HG02938 (cell line): Measurements from ENCODE around the gene GPR157.
A peak's percentile ranks its signal among the peaks of the same experiment; 100 is the strongest.
"Not testable (repeated sequence)": the region's sequence is repeated elsewhere in the genome, so short reads cannot be mapped to it uniquely, and the experiment has no call there.

ENCODE experiments used
- ATAC-seq: cut with Tn5 transposase; IDR thresholded peaks from one replicate; pipeline ENCODE4 v1.9.1; 2021; ENCODE audit warnings: mild to moderate bottlenecking, moderate library complexity; ENCODE audit not compliant: unreplicated experiment

The GPR157 gene

DNA sequence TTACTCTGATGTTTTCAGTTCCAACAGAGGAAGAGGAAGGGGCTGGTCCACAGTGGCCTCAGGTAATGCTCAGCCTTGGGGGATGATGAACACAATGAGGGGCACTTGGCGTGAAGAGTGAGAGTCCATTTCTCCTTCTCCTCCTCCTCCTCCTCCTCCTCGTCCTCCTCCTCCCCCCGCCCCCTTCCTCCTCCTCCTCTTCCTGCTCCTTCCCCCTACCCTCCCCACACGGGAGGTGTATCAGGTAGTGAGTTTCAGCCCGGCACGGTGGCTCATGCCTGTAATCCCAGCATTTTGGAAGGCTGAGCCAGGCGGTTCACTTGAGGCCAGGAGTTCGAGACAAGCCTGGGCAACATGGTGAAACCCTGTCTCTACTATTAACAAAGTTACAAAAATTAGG is 17.3 kb upstream of the GPR157 start:
- ATAC-seq = no peak

- ATAC-seq = no peak
These were observed 16.8 kb upstream of the GPR157 start for GRCh38 chr1:9145714-9146113.

DNA sequence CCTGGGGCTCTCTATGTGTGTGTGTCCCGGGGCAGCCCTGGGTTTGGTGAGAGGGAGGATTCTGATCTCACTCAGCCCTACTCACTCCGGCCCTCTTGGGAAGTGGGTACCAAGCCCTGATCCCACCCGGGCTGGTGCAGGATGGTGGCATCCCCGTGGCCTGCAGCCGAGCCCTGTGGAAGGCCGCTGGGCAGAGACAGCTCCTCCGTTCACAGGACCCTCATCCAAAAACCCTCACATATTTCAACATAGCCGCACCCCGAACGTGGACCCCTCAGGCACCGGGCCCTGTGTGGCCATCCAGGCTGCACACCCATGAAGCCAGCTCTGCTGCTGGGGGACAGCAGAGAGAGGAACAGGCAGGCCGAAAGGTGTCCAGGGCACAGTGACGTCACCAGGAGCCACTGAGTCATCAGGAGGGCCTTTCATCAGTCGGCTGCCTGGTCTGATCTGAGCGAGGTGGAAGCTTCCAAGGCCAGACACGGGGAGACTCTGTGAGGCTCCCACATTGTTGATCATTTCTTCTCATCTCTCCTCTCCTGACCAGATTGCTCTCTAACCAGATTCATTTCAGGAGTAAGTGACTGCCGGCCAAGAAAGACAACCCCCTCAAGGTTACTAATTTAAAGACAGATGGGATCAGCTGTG is 16.2 kb upstream of the GPR157 start:
- no peak for ATAC-seq

- ATAC-seq = not testable (repeated sequence)
These were observed 15.6 kb upstream of the GPR157 start for GRCh38 chr1:9144494-9144893.

DNA sequence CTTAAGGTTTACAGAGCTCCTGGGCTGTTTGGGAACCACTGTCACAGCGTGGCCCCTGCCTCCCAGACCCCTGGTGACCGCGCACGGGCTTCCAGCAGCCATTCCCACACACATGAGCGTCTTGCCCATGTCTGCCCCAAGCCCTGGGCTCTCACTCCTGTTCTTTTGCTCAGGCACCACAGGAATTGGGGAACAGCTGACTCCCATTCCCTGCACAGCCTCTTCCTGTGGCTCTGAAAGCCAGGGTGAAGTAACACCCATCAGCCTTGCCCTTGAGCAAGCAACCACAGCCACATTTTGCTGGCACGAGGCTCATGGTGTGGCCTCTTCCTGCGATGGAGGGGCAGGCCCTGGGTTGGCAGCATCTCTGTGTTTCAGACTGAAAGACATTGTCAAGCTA is 14.3 kb upstream of the GPR157 start:
- no peak for ATAC-seq

GRCh38 chr1:9139930-9140329 is 11.0 kb upstream of the GPR157 start:
- ATAC-seq = no peak

- ATAC-seq = no peak
These were observed 8.0 kb upstream of the GPR157 start for GRCh38 chr1:9136932-9137331.

GRCh38 chr1:9135073-9135836 is 6.4 kb upstream of the GPR157 start:
- no peak for ATAC-seq

DNA sequence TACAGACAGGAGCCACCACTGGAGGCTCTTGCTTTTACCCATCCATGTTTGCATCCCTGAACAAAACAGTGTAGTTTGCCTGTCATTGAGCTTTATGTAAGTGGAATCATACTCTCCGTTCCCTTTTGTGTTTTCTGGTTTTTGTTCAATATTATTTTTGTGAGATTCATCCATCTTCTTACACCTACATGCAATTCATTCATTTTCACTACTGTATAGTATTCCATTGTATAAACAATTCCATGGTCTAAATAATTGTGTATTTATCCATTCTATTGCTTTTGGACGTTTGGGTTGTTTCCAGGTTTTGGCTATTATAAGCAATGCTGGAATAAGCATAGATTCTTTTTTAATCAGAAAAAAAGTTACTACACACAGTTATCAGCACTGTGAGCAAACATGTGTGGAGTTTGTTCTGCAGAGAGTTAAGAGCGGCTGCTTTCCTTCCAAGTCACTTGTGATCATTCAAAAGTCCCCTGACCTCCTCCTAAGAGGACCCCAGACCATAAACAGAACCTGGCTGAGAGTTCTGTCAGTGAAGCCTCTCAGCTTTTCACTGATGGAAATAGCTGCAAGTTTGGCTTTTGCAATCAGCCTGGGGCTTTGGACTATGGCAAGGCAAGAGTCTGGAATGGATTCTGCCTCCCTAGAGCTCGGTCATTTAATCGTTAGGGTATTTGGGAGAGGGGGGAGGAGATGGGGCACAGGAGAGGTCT is 5.1 kb upstream of the GPR157 start:
- no peak for ATAC-seq

GRCh38 chr1:9129266-9130041 is 552 bp upstream of the GPR157 start:
- ATAC-seq = peak; percentile 60

GRCh38 chr1:9128166-9128519 is 759 bp downstream of the GPR157 start:
- ATAC-seq = no peak

- no peak for ATAC-seq
These were observed 1.3 kb downstream of the GPR157 start for GRCh38 chr1:9127395-9128165.

DNA sequence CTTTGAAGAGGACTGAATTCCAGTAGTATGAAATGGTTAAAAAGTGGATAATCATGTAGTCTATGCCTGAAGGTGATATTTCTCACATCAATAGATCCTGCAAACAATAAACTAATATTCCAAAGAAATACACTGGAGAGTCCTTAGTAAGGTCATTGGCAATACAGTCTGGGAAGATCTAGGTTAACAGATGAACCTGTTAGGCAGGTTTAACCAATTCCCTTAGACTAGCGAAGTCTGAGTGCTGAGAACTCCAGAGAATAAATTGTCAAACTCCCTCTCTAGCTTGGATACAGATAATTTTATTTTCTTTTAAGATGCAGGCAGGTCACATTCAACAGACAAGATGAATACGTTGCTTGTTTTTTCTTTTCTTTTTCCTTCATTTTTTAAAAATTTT is 2.4 kb downstream of the GPR157 start:
- no peak for ATAC-seq

DNA sequence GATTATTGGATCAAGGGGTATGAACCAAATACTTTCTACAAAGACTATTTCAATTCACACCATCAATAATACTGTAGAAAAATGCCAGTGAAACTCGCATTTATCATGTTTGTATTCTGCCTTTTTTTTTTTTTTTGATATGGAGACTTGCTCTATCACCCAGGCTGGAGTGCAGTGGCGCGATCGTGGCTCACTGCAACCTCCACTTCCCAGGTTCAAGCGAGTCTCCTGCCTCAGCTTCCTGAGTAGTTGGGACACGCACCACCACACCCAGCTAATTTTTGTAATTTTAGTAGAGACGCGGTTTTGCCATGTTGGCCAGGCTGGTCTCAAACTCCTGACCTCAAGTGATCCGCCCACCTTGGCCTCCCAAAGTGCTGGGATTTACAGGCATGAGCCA is 3.1 kb downstream of the GPR157 start:
- not testable (repeated sequence) for ATAC-seq

- ATAC-seq = no peak
These were observed 3.6 kb downstream of the GPR157 start for GRCh38 chr1:9125325-9125724.

GRCh38 chr1:9124389-9124788 is 4.5 kb downstream of the GPR157 start:
- ATAC-seq = not testable (repeated sequence)

DNA sequence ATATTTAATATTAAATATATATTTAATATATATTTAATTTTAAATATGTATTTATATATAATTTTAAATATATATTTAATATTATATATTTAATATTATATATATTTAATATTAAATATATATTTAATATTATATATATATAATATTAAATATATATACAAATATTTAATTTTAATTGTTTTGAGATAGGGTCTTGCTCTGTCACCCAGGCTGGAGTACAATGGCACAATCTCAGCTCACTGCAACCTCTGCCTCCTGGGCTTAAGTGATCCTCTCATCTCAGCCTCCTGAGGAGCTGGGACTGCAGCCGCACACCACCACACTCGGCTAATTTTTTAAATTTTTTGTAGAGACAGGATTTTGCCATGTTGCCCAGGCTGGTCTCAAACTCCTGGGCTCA is 5.2 kb downstream of the GPR157 start:
- ATAC-seq = not testable (repeated sequence)

GRCh38 chr1:9121496-9122409 is 7.1 kb downstream of the GPR157 start:
- peak; percentile 73 for ATAC-seq

GRCh38 chr1:9120312-9120958 is 8.5 kb downstream of the GPR157 start:
- ATAC-seq = no peak
